Loucy (cell line): ENCODE results near the gene SUSD3.

ENCODE experiments used
- EZH2phosphoT487 ChIP-seq: fragments of 200-600 bp; IDR thresholded peaks from 2 replicates; pipeline ENCODE4 v1.6.1; 2018; ENCODE audit warnings: antibody characterized with exemption, mild to moderate bottlenecking, moderate library complexity, borderline replicate concordance
- TF ChIP-seq, protein P1 (sequence below): fragments of 200-600 bp; sonication (generic); conservative IDR thresholded peaks from 2 replicates; pipeline ENCODE4 v1.5.1; 2014; ENCODE audit warnings: mild to moderate bottlenecking, antibody characterized with exemption, low read length

DNA sequence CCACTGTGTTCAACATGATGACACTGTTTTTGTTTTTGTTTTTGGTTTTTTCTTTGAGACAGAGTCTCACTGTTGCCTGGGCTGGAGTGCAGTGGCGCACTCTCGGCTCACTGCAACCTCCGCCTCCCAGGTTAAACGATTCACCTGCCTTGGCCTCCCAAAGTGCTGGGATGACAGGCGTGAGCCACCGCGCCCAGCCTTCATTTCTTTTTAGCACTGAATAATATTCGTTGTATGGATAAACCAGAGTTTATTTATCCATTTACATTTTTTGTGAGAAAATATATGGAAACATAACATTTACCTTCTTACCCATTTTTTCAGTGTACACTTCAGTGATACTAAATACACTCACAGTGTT is 41.8 kb downstream of the SUSD3 start:
- TF ChIP-seq, protein P1, sequence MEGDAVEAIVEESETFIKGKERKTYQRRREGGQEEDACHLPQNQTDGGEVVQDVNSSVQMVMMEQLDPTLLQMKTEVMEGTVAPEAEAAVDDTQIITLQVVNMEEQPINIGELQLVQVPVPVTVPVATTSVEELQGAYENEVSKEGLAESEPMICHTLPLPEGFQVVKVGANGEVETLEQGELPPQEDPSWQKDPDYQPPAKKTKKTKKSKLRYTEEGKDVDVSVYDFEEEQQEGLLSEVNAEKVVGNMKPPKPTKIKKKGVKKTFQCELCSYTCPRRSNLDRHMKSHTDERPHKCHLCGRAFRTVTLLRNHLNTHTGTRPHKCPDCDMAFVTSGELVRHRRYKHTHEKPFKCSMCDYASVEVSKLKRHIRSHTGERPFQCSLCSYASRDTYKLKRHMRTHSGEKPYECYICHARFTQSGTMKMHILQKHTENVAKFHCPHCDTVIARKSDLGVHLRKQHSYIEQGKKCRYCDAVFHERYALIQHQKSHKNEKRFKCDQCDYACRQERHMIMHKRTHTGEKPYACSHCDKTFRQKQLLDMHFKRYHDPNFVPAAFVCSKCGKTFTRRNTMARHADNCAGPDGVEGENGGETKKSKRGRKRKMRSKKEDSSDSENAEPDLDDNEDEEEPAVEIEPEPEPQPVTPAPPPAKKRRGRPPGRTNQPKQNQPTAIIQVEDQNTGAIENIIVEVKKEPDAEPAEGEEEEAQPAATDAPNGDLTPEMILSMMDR, result no peak
- TF ChIP-seq EZH2phosphoT487, result no peak
